SK-N-SH (cell line): ENCODE results near the gene KEL. TPM values are rescaled to one million over a fixed set of nuclear protein-coding genes. Genes with fewer than 3 reads are reported as not detected.

Experiments used
- CTCF ChIA-PET: fragments of 300-600, 350-600 bp; formaldehyde crosslinking; extraction: SDS; loops from one replicate; lab custom pipeline; 2021; lab: Yijun Ruan, JAX
- POLR2A ChIA-PET: fragments of 350-600 bp; sonication (Branson Sonifier 250); formaldehyde crosslinking; extraction: SDS; loops from one replicate; lab custom pipeline; 2020; ENCODE audit warnings: antibody characterized with exemption, inconsistent platforms; lab: Yijun Ruan, JAX
- DNase-seq: peaks from one replicate; pipeline ENCODE4 v3.0.0; 2012
- H2AFZ ChIP-seq: fragments of 200-600 bp; sonication (generic); 2 replicates; pipeline ENCODE4 v1.8.1; 2016; ENCODE audit warnings: antibody characterized with exemption, mild to moderate bottlenecking, low read depth
- H3F3A ChIP-seq: fragments of 200-600 bp; sonication (generic); replicated peaks from 2 replicates; pipeline ENCODE3; 2016; ENCODE audit warnings: antibody characterized with exemption, mild to moderate bottlenecking; ENCODE audit not compliant: insufficient read depth
- H3K27ac ChIP-seq, 2 experiments: fragments of 200-500 bp in 1 of 2; fragments of 200-600 bp in 1 of 2; sonication (Bioruptor generic) in 1 of 2; sonication (generic), shearing (Covaris generic) in 1 of 2; 2 replicates each; pipeline versions ENCODE4 v1.5.1 to v1.6.1; 2014 to 2016; ENCODE audit warnings: low read depth in 2 of 2, inconsistent platforms in 1 of 2, low read length in 1 of 2, mild to moderate bottlenecking in 1 of 2, mixed read lengths in 1 of 2
- H3K27me3 ChIP-seq: fragments of 200-600 bp; sonication (generic), shearing (Covaris generic); 2 replicates; pipeline ENCODE4 v1.6.1; 2016; ENCODE audit warnings: mixed run types; ENCODE audit not compliant: insufficient read depth
- H3K36me3 ChIP-seq, 2 experiments: fragments of 200-500 bp in 1 of 2; fragments of 200-600 bp in 1 of 2; sonication (Bioruptor generic) in 1 of 2; sonication (generic) in 1 of 2; replicated peaks in 1 of 2; 2 replicates each; pipeline versions ENCODE3 to v1.5.1; 2014 to 2016; ENCODE audit warnings: low read length in 1 of 2, mild to moderate bottlenecking in 1 of 2; ENCODE audit not compliant: insufficient read depth in 2 of 2, control insufficient read depth in 1 of 2
- H3K4me1 ChIP-seq, 2 experiments: fragments of 200-500 bp in 1 of 2; fragments of 200-600 bp in 1 of 2; sonication (Bioruptor generic) in 1 of 2; sonication (generic), shearing (Covaris generic) in 1 of 2; 2 replicates each; pipeline versions ENCODE4 v1.5.1 to v1.6.1; 2014 to 2016; ENCODE audit warnings: low read depth in 1 of 2, low read length in 1 of 2, mixed run types in 1 of 2; ENCODE audit not compliant: insufficient read depth in 2 of 2, control insufficient read depth in 1 of 2
- H3K4me2 ChIP-seq: fragments of 200-600 bp; sonication (generic), shearing (Covaris generic); 2 replicates; pipeline ENCODE4 v1.6.1; 2017; ENCODE audit warnings: mixed run types
- H3K4me3 ChIP-seq, 2 experiments: fragments of 200-500 bp in 1 of 2; fragments of 200-600 bp in 1 of 2; sonication (Bioruptor generic) in 1 of 2; sonication (generic), shearing (Covaris generic) in 1 of 2; 2 replicates each; pipeline versions ENCODE4 v1.5.1 to v1.8.1; 2014 to 2016; ENCODE audit warnings: low read depth in 2 of 2, inconsistent platforms in 1 of 2, low read length in 1 of 2, mild to moderate bottlenecking in 1 of 2, mixed read lengths in 1 of 2, moderate library complexity in 1 of 2
- H3K79me2 ChIP-seq: fragments of 200-600 bp; sonication (generic); 2 replicates; pipeline ENCODE4 v1.8.1; 2017; ENCODE audit warnings: mild to moderate bottlenecking; ENCODE audit not compliant: insufficient read depth
- H3K9ac ChIP-seq: fragments of 200-600 bp; sonication (generic); 2 replicates; pipeline ENCODE4 v1.6.1; 2017; ENCODE audit warnings: mixed run types
- H3K9me2 ChIP-seq: fragments of 200-600 bp; sonication (generic); 2 replicates; pipeline ENCODE4 v1.6.1; 2017; ENCODE audit warnings: mixed run types
- H3K9me3 ChIP-seq: fragments of 200-600 bp; sonication (generic); 2 replicates; pipeline ENCODE4 v1.6.1; 2017; ENCODE audit warnings: mixed run types, mild to moderate bottlenecking, moderate library complexity
- H4K20me1 ChIP-seq: fragments of 200-600 bp; sonication (generic); 2 replicates; pipeline ENCODE4 v1.6.1; 2017; ENCODE audit warnings: mild to moderate bottlenecking, mixed run types; ENCODE audit not compliant: insufficient read depth
- NRF1 ChIP-seq: IDR thresholded peaks from 2 replicates; pipeline ENCODE4 v1.6.1; 2012; ENCODE audit warnings: low read depth, mild to moderate bottlenecking, low read length
- SIN3A ChIP-seq: IDR thresholded peaks from 2 replicates; pipeline ENCODE4 v1.6.1; 2012; ENCODE audit warnings: low read depth, mild to moderate bottlenecking, low read length, moderate library complexity, borderline replicate concordance
- WGBS: methylation state at CpG from one replicate; pipeline ENCODE4 v1.1.6; 2017; ENCODE audit warnings: low lambda C conversion rate; 5-methylcytosine and 5-hydroxymethylcytosine counted together
- polyA plus RNA-seq, 3 experiments: library from polyadenylated mRNA; depleted of rRNA; stranded (reverse); fragments of >200 nt; gene quantifications; 2 replicates each; pipeline ENCODE4 v1.2.3, GENCODE V29; 2012
- TF ChIP-seq, protein P1 (sequence below): IDR thresholded peaks from 2 replicates; pipeline ENCODE4 v1.6.1; 2012; ENCODE audit warnings: mild to moderate bottlenecking, low read depth, low read length, moderate library complexity
- TF ChIP-seq, protein P2 (sequence below): IDR thresholded peaks from 2 replicates; pipeline ENCODE4; 2012

The KEL gene
- polyA plus RNA-seq, 1 of the 3 experiments (the other 2 are of a cell fraction): 0.05 TPM

DNA sequence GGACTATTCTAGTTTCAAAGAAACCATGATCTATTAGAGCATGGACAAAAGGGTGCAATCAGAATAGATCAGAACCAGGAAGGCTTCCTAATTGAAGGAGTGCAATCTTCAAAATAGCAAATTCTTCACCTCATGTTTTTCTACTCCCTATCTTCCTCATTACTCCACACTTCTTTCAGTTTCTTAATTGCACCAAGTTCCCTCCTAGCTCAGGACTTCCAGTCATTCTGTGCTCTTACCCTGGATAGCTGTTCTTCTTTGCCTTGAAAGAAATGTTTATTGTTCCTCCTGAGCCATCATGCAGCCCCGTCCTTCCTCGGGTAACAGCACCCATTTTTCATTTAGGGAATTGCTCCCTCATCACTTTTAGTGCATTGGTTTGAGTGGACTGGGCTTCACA lies 51.7 kb downstream of the KEL start:
- no peak overlapping the region for H3K27ac ChIP-seq
- peaks cover 5% of the 10 kb centered on the region; the same call in 1 of the 2 replicates for H3K9me3 ChIP-seq
- 0% methylated on average over 2 of the region's 2 CpGs for WGBS
- no peaks in the 10 kb centered on the region for H3K36me3 ChIP-seq
- H3K79me2 ChIP-seq: no peaks in the 10 kb centered on the region
- H3K9me2 ChIP-seq: no peaks in the 10 kb centered on the region
- H3K4me2 ChIP-seq: no peak overlapping the region
- no peaks in the 10 kb centered on the region for H3K4me1 ChIP-seq
- H3K27me3 ChIP-seq: peaks cover 6% of the 10 kb centered on the region; the same call in 1 of the 2 replicates
- no peaks in the 10 kb centered on the region for H3F3A ChIP-seq
- POLR2A ChIA-PET: no interaction called here
- no peaks in the 10 kb centered on the region for H4K20me1 ChIP-seq
- no peak for DNase-seq
- H3K4me3 ChIP-seq: no peak overlapping the region
- CTCF ChIA-PET: interaction anchor here (1.2 to 1.8 kb wide), 6 partner anchors 13 to 305 kb away, joined by 3 to 6 read pairs (median 4); no protein-coding TSS in a partner anchor
- TF ChIP-seq, protein P1, sequence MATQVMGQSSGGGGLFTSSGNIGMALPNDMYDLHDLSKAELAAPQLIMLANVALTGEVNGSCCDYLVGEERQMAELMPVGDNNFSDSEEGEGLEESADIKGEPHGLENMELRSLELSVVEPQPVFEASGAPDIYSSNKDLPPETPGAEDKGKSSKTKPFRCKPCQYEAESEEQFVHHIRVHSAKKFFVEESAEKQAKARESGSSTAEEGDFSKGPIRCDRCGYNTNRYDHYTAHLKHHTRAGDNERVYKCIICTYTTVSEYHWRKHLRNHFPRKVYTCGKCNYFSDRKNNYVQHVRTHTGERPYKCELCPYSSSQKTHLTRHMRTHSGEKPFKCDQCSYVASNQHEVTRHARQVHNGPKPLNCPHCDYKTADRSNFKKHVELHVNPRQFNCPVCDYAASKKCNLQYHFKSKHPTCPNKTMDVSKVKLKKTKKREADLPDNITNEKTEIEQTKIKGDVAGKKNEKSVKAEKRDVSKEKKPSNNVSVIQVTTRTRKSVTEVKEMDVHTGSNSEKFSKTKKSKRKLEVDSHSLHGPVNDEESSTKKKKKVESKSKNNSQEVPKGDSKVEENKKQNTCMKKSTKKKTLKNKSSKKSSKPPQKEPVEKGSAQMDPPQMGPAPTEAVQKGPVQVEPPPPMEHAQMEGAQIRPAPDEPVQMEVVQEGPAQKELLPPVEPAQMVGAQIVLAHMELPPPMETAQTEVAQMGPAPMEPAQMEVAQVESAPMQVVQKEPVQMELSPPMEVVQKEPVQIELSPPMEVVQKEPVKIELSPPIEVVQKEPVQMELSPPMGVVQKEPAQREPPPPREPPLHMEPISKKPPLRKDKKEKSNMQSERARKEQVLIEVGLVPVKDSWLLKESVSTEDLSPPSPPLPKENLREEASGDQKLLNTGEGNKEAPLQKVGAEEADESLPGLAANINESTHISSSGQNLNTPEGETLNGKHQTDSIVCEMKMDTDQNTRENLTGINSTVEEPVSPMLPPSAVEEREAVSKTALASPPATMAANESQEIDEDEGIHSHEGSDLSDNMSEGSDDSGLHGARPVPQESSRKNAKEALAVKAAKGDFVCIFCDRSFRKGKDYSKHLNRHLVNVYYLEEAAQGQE: no peak
- TF ChIP-seq SIN3A: no peak
- no peak overlapping the region for H2AFZ ChIP-seq
- no peak overlapping the region for H3K9ac ChIP-seq

DNA sequence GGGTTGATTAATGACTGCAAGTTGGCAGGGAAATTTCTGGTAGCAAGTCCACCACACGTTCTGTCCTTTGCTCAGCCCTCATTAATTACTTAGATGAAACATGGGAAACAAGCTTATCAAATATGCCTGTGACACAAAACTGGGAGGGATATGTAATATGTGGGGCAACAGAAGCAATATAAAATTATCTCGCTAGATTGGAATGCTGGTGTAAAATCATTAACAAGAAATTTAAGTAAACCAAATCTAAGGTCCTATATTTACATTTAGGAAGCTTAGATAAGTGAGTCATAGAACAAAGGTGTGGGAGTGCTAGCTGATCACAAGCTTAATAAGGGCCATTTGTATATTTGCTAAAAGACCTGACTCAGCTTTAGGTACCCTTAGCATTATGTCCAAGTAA lies 52.1 kb downstream of the KEL start:
- no peaks in the 10 kb centered on the region for H3K9me2 ChIP-seq
- H2AFZ ChIP-seq: no peak overlapping the region
- POLR2A ChIA-PET: no interaction called here
- H3K79me2 ChIP-seq: no peaks in the 10 kb centered on the region
- no peak overlapping the region for H3K4me3 ChIP-seq
- peaks cover 10% of the 10 kb centered on the region; the same call in 1 of the 2 replicates for H3K9me3 ChIP-seq
- no peak overlapping the region for H3K4me2 ChIP-seq
- CTCF ChIA-PET: interaction anchor here (0.6 to 1.8 kb wide), 7 partner anchors 13 to 305 kb away, joined by 3 to 6 read pairs (median 4); no protein-coding TSS in a partner anchor
- DNase-seq: no peak
- H3K9ac ChIP-seq: no peak overlapping the region
- no peaks in the 10 kb centered on the region for H3K4me1 ChIP-seq
- no peaks in the 10 kb centered on the region for H4K20me1 ChIP-seq
- H3K27ac ChIP-seq: no peak overlapping the region
- 3% methylated on average over 2 of the region's 2 CpGs for WGBS
- H3F3A ChIP-seq: no peaks in the 10 kb centered on the region
- H3K27me3 ChIP-seq: peaks cover 6% of the 10 kb centered on the region; the same call in 1 of the 2 replicates
- TF ChIP-seq, protein P1: no peak
- TF ChIP-seq, protein P2, sequence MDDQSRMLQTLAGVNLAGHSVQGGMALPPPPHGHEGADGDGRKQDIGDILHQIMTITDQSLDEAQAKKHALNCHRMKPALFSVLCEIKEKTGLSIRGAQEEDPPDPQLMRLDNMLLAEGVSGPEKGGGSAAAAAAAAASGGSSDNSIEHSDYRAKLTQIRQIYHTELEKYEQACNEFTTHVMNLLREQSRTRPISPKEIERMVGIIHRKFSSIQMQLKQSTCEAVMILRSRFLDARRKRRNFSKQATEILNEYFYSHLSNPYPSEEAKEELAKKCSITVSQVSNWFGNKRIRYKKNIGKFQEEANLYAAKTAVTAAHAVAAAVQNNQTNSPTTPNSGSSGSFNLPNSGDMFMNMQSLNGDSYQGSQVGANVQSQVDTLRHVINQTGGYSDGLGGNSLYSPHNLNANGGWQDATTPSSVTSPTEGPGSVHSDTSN: no peak
- no peak for TF ChIP-seq NRF1
- no peaks in the 10 kb centered on the region for H3K36me3 ChIP-seq
